NCI-H510A treated with DMSO at 0.1 percent for 48 hours (cell line): ENCODE measurements around the gene TEX13B.
"Not testable (repeated sequence)": the region's sequence is repeated elsewhere in the genome, so short reads cannot be mapped to it uniquely, and the experiment has no call there.

ENCODE experiments used
- DNase-seq: peaks from one replicate; lab custom pipeline; 2025; lab: John Stamatoyannopoulos, UW

The TEX13B gene, protein sequence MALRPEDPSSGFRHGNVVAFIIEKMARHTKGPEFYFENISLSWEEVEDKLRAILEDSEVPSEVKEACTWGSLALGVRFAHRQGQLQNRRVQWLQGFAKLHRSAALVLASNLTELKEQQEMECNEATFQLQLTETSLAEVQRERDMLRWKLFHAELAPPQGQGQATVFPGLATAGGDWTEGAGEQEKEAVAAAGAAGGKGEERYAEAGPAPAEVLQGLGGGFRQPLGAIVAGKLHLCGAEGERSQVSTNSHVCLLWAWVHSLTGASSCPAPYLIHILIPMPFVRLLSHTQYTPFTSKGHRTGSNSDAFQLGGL

DNA sequence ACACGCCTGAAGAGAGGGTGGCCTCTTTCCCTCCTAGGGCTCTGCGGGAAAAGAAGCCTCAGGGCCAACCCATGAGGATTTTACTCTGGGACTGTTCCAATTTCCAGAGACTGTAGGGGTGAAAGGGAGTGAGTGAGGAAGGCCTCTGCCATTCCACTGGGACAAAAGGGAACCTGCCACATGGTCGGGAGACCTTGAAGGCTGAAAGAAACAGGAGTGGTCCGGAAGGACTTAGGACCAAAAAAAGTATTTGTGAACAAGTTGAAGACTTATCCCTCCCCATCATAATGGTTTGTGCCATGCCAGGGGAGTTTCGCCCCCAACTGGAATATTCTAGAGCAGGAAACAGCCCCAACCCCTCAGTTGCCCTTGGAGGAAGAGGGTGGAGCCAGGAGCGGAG, at the start of gene TEX13B:
TEX13B (minus strand) TSS at position 15 of the 400 bp plus-strand sequence. CDS start 243 bp downstream, outside the sequence.
- DNase-seq = no peak

DNA sequence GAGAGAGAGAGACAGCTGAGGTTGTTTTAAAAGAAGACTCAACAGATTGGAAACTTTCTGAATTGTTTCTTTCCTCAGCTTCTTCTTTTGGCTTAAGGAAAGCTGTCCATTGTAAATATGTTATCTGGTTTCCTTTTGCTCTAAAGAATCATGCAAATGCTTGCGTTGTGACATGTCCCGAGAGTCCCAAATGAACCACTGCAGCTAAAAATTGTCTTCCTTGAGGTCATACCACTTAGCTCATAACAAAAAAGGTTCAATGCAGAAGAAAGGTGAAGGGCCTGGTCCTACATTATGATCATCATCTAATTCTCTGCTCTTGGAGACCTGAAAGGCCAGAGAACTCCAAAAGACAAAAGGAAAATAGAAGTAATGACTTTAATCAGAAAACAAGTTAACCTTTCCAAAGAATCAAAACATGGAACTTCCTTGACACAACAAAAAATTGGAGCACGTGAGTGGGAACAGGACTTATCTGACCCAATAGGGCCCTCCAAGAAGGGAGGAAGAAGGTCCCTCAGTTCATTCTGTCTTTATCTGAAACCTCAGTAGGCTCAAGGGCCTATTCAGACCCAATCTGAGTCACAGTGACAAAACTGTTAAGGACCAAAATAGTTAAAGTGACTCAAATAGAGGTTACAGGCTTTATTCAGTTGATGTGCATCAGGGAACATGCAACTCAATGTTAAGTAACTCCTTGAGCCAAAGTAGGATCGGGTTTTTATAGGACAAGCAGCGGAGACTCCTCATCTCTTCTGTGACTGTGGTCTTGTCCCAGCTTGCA, 48.0 kb upstream of the TEX13B start:
- DNase-seq = no peak

DNA sequence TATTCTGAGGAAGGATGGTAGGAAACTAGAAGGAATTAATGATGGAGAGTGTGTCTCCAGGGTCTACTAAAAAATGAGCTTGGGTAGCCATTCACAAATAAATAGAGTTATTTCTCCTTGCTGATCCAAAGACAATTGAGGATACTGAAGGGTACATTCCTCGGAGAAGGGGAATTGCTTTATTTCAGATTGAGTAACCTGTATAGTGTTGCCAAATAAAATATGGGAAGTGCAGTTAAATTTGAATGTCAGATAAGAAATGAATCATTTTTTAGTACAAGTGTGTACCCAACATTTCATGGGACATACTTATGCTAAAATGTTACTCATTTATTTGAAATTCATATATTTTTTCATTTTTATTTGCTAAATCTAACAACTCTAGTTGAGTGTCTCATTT, 46.7 kb upstream of the TEX13B start:
- DNase-seq = no peak

DNA sequence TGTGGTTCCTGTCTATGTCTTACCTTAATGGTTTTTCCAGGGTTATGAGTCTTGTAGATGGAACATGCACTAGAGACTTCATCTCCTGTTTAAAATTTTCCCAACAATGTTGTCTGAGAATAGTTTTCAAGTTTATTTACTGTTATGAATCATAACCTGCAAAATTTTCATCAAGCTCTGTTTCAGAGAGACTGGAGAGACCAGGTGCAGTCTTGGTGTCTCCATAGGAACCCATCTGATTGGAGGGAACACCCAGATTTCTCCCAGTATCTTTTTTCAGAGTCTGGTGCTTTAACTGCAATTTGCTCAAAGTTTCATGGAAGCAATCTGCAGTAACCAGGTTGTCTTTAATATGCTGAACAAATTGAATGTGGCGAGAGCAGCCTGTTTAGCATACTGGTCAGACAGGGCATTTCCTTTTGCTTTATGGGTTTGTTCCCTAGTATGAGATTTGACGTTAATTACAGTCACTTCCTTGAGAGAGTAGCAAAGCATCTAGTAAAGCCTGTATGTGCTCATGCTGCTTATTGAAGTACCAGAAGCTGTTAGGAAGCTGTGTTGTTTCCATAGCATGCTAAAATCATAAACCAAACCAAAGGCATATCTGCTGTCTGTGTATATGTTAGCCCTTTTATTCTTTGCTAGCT, 43.9 kb upstream of the TEX13B start:
- DNase-seq = no peak

DNA sequence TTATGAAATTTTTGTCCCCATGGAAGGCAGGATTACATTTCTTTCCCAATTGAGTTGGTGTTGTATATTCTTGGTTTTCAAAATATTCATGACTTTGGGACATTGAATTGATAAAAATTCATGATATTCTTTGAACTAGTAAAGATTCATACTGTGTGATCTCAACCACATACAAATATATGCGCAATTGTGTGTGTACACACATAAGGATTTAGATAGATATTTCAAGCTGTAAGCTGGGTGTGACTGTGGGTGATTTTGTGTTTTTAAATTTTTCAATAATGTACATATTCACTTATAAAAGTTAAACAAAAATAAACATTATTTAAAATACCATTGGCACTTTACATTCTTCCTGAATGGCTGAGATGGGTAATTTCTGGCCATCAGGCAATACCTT, 43.2 kb upstream of the TEX13B start:
- DNase-seq = no peak

DNA sequence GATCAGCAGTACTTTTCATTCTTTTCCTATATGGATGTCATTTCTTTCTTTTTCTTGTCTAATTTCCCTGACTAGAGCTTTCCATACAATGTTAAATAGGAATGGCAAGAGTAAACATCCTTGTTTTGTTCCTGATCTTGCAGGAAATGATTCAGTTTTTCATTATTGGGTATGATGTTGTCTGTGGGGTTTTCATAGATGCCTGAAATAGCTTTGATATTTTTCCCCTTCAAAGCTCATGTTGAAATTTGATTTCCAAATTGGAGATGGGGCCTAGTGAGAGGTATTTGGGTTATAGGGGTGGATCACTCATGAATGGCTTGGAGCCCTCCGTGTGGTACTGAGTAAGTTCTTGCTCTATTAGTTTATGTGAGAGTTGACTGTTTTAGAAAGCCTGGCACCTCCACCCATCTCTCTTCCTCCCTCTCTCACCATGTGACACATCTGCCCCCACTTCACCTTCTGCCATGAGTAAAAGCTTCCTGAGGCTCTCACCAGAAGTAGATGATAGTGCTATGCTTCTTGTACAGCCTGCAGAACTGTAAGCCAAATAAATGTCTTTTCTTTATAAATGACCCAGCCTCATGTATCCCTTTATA, 40.4 kb upstream of the TEX13B start:
- DNase-seq = no peak

DNA sequence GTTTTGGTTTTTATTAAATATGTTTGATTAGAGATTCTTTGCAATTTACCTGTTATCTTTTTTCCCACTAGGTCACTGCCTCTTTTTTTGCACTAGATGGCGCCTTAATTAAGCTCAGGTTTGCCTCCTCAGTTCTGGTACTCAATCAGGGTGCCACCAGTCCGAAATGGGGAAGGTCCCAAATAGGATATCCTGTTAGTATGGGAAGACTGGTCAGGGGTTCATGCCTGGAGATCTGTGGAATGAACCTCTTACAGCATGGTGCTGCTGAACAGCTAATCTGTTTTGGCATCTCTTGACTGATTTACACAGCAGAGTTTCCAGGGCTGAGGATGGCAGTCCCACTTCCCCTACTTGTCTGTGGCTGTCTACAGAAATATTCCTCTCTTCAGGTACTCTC, 38.5 kb upstream of the TEX13B start:
- peak; percentile 0 for DNase-seq

DNA sequence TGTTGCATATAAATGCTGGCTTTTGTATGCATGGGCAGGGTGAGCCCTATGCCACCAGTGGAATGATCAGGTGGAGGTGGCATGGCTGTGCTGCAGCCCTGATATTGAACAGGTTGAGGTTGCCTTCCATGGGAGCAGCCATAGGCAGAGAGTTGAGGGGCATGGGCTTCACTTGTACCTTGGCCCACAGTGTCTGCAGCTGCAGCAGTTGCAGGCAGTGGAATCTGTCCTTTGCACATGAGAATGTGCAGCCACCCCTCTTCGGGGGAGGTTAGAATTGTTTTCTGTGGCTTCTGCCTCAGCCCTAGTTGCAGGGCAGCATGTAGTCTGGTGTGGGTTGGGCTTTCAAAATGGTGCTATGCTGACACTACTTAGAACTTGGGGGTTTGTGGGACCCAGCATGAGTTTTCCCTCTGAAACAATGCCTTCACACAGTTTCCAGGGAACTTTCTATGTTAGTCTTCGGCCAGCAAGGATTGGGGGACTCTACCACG, 37.3 kb upstream of the TEX13B start:
- no peak for DNase-seq

DNA sequence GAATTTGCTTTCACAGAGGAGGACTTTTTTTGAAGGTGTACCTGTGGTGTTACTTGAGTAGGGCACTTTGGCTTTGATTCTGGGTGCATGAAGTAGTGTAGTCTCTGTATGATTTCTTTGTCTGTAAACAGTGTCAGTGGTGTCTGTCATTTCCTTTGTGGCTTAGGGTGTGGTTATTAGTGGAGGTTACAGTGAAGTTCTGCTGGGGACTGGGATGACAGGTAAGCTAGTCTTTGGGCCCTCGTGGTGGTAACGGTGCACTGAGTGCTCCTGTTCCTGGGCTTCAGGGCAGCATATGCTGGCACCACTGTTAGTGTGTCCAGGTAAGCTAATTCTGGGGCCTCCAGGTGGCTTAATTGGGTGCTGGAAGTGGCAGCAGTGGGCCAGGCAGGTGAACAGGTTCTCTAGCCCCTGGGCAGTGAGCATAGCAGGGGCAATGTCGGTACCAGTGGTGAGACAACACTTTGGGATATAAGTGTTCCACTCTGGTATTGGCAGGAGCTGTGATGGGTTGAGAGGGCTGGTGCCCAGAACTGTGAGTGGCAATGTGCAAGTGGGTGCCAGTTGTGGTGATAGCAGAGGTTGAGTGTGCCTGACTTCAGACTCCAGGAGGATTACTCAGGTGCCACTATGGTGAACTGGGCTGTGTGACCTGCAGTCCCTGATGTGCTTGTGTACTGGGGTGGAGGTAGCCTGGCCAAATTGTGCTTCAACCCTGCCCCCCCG, 36.6 kb upstream of the TEX13B start:
- DNase-seq = no peak

DNA sequence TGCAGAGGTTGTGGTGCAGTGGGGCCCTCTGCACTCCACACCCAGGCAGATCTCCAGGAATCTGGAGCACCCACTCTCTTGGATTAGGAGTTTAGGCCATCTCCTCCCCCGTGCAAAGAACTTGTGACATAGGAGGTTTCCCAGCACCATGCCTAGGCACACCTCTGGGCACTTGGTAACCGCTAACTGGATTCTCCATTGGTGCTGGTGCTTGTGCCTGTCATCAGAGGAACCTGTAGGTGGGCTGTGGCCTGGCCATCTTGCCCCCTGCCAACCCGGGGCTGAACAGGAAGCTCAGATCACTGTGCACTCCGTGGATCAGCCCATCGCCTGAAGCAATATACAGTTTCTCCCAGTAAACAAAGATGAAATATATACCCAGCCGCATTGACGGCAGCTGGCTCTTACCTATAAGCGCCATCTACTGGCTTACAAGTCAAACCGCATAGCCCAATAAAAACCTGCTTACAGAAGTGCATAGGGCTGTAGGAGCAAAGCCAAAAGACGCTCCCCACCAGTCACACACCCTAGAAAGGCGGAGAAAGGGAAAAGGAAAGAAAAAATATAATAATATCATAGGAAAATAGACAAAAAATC, 19.1 kb upstream of the TEX13B start:
- peak; percentile 64 for DNase-seq

DNA sequence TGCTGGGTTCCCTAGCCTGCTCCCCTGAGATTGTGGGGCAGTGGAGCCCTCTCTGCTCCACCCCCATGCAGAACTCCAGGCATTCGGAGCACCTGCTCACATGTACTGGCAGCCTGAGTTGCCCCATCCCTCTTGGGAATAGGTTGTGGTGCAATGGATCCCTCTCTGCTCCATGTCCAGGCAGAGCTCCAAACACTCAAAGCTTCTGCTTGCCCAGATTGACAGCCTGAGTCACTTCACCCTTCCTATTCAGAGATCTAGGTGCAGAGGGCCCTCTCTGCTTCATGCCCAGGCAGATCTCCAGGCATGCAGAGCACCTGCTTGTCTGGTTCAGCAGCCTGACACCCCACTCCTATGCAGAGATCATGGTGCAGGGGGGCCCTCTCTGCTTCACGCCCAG, 18.6 kb upstream of the TEX13B start:
- DNase-seq = no peak

DNA sequence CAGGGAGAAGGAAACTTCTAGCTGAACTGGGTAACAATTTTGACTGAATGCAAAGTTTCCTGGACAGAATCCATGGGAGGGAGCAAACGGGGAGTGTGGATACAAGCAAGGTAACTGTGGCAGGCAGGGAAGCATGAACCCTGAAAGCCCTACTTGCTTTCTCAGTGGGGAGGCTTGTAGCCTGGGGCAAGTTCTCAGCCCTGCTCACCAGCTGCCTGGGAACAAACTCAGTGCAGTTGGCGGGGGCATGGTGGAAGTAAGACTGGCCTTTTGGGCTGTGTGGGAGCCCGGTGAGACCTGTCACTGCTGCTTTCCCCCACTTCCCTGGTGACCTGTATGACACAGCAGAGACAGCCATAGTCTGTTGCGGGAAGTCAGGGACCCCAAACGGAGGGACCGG, 14.0 kb upstream of the TEX13B start:
- DNase-seq = no peak

DNA sequence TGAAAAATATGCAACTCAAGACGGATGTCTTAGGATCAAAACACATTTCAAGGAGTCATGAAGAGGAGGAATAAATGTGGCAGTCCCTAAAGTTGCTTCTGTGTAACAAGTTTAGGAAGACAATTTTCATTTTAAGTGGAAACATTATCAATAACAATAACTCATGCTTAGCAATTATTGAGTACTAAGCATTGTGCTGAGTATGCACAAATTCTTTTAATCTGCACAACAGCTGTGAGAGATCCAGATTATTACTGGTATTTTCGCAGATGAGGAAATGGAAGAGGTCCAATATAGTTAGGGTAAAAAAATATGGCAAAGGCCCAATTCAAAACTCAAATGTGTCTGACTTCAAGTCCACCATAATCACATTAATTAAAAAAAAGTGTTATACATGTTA, 2.9 kb upstream of the TEX13B start:
- DNase-seq = no peak

DNA sequence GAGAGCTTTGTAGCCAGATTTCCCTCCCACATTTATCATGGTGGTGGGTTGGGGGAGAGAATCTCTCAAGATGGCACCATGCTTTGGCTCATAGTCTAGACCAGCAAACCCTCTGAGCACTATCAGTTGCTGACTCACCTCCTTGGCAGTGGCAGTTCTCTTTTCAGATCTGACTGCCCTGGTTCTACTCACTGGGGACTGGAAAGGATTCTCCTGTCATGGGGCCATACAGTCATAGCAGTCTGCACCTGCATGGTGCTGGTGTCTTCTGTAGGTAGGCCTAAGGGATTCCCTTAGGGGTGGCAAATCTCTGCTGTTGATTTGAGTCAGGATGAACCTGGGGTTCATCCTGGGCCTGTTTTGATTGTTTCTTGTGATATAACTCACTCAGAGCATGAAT, 2.6 kb downstream of the TEX13B start:
- DNase-seq = no peak

DNA sequence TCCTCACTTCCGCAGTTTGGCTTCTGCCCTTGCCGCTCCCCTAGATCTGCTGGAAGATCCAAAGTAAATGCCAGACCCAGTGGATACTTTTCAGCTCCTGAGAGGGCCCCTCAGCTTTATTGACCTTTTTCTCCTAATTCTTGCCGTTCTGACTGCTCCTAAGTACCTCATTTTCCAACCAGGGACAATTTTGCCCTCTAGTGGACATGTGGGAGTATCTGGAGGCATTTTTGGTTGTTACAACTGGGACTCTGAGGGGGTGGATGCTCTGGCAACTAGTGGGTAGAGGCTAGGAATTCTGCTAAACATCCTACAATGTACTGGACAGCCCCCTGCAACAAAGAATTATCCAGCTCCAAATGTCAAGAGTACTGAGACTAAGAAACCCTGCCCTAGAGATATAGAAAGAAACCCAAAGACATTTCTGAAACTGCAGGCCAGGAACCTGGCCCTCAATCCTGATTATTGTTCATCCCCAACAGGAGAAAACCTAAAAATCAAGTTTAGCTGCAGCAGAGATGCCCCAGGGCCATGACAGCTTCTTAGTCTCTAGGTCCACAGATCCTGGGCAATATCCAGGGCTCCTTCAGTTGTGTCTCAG, 3.4 kb downstream of the TEX13B start:
- DNase-seq = no peak

DNA sequence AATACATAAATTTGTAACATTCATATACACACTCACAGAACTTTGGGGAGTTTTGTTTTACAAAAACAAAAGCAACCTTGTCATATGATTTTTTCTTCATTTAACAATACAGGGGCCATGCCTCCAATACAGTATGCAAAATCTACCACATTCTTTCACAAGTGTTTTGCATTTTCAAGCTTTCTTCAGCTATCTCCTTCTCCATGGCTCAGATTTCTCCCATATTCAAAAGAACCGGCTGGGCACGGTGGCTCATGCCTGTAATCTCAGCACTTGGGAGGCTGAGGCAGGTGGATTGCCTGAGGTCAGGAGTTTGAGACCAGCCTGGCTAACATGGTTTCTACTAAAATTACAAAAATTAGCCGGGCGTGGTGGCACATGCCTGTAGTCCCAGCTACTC, 4.1 kb downstream of the TEX13B start:
- DNase-seq = no peak

DNA sequence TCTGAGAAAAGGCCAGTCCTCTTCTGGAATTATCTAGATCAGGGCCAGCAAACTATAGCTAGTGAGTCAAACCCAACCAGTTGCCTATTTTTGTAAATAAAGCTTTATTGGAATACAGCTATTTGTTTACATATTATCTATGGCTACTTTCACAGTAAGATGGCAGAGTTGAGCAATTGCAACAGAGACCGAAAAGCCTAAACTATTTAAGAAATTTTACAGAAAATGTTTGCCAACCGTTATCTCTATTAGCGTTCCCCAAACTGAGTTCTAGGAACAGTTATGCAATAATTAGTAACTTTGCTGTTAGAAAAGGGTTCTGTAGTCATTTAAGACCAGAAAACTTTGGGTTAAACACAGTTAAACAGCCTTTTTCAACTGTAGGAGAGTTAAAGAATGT, 10.5 kb downstream of the TEX13B start:
- no peak for DNase-seq

DNA sequence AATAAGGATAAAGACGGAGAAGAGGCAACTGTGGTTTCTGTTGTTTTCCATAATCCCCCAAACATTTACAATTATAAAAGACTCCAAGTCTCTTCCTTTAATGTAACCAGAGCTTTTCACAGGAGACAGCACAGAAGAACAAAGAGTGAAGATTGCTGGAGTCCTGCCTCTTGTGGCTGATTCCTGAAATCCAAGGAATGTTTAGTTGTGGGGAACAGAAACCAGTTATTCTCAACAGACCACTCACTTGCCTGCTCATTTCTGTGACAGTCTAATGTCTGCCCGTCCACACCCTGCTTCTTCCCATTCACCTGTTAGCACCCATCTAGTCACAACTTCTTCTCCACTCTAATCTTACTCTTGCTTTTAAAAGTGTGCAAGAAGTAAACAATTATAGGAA, 12.1 kb downstream of the TEX13B start:
- no peak for DNase-seq

DNA sequence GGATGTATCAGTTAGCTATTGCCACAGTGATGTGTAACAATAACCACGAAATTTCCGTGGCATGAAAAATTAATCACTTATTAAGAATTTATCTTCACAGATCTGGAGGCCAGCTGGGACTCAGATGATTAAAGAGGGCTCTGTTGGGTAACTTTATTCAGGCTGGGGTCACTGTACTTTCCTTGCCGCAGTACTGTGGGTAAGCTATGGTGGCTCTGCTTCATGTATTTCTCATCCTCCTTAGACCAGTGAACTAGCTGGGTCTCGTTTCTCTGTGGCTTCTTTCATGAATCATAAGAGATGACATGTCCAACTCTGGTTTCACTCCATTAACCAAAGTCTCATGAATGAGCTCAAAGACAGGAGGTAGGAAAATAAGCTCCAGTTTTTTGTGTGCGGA, 13.5 kb downstream of the TEX13B start:
- DNase-seq = no peak

DNA sequence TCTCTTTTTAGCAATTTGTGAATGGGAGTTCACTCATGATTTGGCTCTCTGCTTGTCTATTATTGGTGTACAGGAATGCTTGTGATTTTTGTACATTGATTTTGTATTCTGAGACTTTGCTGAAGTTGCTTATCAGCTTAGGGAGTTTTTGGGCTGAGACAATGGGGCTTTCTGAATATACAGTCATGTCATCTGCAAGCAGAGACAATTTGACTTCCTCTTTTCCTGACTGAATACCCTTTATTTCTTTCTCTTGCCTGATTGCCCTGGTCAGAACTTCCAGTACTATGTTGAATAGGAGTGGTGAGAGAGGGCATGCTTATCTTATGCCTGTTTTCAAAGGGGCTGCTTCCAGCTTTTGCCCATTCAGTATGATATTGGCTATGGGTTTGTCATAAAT, 26.8 kb downstream of the TEX13B start:
- not testable (repeated sequence) for DNase-seq

DNA sequence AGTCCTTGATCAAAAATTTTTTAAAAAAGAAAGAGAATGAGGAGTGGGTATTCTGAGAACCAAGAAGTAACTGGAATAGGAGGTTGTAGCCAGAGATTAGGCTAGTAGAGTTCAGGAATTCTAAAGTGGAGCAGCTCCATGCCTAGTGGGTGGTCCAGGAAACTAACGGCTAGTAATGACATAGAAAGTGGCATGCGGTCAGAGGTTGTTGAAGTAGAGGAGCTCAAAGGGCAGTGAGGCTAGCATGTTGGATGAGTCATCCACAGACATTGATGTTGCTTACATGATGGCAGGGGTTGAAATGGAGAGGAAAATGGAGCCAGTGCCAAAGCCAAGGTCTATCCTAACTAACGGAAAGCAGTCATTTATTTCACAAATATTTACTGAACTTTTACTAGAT, 42.1 kb downstream of the TEX13B start:
- no peak for DNase-seq
